Activated CD4-positive, alpha-beta T cell treated with anti-CD3 and anti-CD28 coated beads, Interleukin-2, amount 50 U/mL, for 48 hours (primary cell): ENCODE measurements around the gene KAT6B.
"Not testable (repeated sequence)": the region's sequence is repeated elsewhere in the genome, so short reads cannot be mapped to it uniquely, and the experiment has no call there.

Source experiments
- DNase-seq, 2 experiments: peaks; one replicate each; pipeline ENCODE4 v3.0.0-alpha.2; 2020

KAT6B gene

GRCh38 chr10:74893329-74893728 is 66.9 kb downstream of the KAT6B start:
- not testable (repeated sequence) for DNase-seq

- DNase-seq: no peak
Measured at GRCh38 chr10:74896788-74897527, 70.6 kb downstream of the KAT6B start.

- peak; percentile 12 to 48 for DNase-seq
Measured at GRCh38 chr10:74898201-74898976, 72.0 kb downstream of the KAT6B start.

- no peak for DNase-seq
Measured at GRCh38 chr10:74900297-74900696, 73.9 kb downstream of the KAT6B start.

- no peak for DNase-seq
Measured at GRCh38 chr10:74901301-74901700, 74.9 kb downstream of the KAT6B start.

GRCh38 chr10:74901867-74902450 is 75.6 kb downstream of the KAT6B start:
- DNase-seq: no peak

GRCh38 chr10:74903491-74903890 is 77.1 kb downstream of the KAT6B start:
- DNase-seq: no peak

GRCh38 chr10:74906611-74907198 is 80.3 kb downstream of the KAT6B start:
- DNase-seq: no peak

GRCh38 chr10:74909670-74910069 is 83.3 kb downstream of the KAT6B start:
- no peak for DNase-seq

- DNase-seq: no peak
Measured at GRCh38 chr10:74910241-74910975, 84.0 kb downstream of the KAT6B start.

GRCh38 chr10:74910976-74911350 is 84.6 kb downstream of the KAT6B start:
- DNase-seq: no peak

- no peak for DNase-seq
Measured at GRCh38 chr10:74912182-74912581, 85.8 kb downstream of the KAT6B start.

GRCh38 chr10:74912682-74913081 is 86.3 kb downstream of the KAT6B start:
- no peak for DNase-seq

GRCh38 chr10:74913377-74913979 is 87.1 kb downstream of the KAT6B start:
- no peak for DNase-seq

- no peak for DNase-seq
Measured at GRCh38 chr10:74916283-74916682, 89.9 kb downstream of the KAT6B start.

GRCh38 chr10:74917481-74918077 is 91.2 kb downstream of the KAT6B start:
- DNase-seq: no peak

- no peak for DNase-seq
Measured at GRCh38 chr10:74919671-74920070, 93.3 kb downstream of the KAT6B start.

GRCh38 chr10:74921070-74921469 is 94.7 kb downstream of the KAT6B start:
- not testable (repeated sequence) for DNase-seq

GRCh38 chr10:74921744-74922143 is 95.3 kb downstream of the KAT6B start:
- DNase-seq: no peak

GRCh38 chr10:74922921-74923320 is 96.5 kb downstream of the KAT6B start:
- DNase-seq: no peak

- DNase-seq: no peak
Measured at GRCh38 chr10:74923556-74923955, 97.2 kb downstream of the KAT6B start.
